GM13977 (cell line): Measurements from ENCODE around the gene MEI1.
"Not testable (repeated sequence)": the region's sequence is repeated elsewhere in the genome, so short reads cannot be mapped to it uniquely, and the experiment has no call there.

Experiments
- DNase-seq: peaks from one replicate; pipeline ENCODE4 v3.0.0; 2012; ENCODE audit warnings: low spot score
- in situ Hi-C: fragments of 300-500 bp; cut with MboI; formaldehyde crosslinking; loops from one replicate; pipeline ENCODE4 v1.12.0; 2022; ENCODE audit warnings: low sequenced_read_pairs, low pct_unique_long_range_greater_than_20kb, mixed read lengths, inconsistent platforms; ENCODE audit not compliant: unreplicated experiment
- TF ChIP-seq, protein P1 (sequence below): IDR thresholded peaks from 2 replicates; pipeline ENCODE4 v1.5.1; 2012; ENCODE audit warnings: mild to moderate bottlenecking, control low read depth; ENCODE audit not compliant: insufficient read depth; ENCODE audit errors: extremely low read depth, missing control alignments

MEI1 gene

DNA sequence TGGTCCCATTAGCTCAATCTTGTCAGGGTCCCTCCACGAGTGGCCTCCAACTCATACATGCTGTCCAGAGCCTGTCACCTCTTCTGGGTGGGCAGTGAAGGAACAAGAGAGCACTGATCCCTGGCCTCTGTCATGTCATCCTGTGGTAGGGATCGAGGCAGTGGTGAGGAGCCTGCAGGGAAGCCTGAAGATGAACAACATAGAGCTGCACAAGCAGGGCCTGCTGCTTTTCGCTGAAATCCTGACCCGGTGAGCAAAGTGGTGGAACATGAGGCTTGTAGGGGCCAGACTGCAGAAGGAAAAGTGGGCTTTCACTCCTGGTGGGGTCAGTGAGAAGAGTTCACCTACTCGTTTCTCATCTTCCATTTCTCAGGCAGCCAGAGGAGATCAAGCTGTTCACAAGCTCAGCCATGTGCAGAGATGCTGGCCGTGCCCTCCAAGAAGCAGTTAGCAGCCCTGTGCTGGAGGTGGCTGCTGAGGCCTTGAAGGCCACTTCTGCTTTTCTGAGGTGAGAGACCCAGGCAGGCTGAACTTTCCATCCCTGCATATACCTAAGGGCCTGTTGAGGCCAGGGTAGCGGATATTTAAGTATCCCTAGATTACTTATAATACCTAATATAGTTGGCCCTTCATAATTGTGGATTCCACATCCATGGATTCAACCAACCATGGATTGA is 32.9 kb downstream of the MEI1 start:
- in situ Hi-C loops: no loop called here

DNA sequence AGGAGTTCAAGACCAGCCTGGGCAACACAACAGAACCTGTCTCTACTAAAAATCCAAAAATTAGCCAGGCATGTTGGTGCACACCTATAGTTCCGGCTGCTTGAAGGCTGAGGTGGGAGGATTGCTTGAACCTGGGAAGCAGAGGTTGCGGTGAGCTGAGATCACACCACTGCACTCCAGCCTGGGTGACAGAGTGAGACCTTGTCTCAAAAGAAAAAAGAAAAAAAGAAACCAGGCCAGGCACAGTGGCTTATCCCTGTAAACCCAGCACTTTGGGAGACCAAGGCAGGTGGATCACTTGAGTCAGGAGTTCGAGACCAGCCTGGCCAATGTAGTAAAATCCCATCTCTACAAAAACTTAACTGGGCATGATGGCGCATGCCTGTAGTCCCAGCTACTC is 33.9 kb downstream of the MEI1 start:
- in situ Hi-C loops, DNase-seq: not testable (repeated sequence)

More for the DNA sequence above, 32.9 kb downstream of the MEI1 start:
- DNase-seq: peak; percentile 33
- TF ChIP-seq, protein P1, sequence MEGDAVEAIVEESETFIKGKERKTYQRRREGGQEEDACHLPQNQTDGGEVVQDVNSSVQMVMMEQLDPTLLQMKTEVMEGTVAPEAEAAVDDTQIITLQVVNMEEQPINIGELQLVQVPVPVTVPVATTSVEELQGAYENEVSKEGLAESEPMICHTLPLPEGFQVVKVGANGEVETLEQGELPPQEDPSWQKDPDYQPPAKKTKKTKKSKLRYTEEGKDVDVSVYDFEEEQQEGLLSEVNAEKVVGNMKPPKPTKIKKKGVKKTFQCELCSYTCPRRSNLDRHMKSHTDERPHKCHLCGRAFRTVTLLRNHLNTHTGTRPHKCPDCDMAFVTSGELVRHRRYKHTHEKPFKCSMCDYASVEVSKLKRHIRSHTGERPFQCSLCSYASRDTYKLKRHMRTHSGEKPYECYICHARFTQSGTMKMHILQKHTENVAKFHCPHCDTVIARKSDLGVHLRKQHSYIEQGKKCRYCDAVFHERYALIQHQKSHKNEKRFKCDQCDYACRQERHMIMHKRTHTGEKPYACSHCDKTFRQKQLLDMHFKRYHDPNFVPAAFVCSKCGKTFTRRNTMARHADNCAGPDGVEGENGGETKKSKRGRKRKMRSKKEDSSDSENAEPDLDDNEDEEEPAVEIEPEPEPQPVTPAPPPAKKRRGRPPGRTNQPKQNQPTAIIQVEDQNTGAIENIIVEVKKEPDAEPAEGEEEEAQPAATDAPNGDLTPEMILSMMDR: no peak

GRCh38 chr22:41739576-41739975 is 40.3 kb downstream of the MEI1 start:
- TF ChIP-seq, protein P1: no peak
- in situ Hi-C loops: no loop called here
- DNase-seq: no peak

GRCh38 chr22:41742918-41743317 is 43.6 kb downstream of the MEI1 start:
- TF ChIP-seq, protein P1: no peak
- DNase-seq: no peak
- in situ Hi-C loops: no loop called here

DNA sequence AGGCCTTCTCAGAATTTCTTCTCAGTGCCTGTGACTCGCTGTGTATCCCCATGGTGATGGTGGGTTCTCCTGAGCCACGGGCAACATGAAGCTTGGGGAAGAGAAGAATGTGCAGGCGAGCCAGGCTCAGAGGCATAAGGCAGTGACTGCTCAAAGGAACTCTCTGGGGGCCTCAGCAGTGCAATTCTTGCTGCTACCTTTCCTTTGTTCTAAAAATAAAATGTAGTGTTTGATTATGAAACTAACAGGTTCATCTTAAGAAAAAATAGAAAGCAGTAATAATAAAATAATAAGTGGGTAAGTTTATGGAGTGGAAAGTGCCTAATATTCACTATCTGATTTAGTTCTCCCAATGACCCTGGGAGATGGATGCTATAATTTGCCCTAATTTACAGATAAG is 46.7 kb downstream of the MEI1 start:
- DNase-seq: no peak
- in situ Hi-C loops: no loop called here
- TF ChIP-seq, protein P1: no peak

DNA sequence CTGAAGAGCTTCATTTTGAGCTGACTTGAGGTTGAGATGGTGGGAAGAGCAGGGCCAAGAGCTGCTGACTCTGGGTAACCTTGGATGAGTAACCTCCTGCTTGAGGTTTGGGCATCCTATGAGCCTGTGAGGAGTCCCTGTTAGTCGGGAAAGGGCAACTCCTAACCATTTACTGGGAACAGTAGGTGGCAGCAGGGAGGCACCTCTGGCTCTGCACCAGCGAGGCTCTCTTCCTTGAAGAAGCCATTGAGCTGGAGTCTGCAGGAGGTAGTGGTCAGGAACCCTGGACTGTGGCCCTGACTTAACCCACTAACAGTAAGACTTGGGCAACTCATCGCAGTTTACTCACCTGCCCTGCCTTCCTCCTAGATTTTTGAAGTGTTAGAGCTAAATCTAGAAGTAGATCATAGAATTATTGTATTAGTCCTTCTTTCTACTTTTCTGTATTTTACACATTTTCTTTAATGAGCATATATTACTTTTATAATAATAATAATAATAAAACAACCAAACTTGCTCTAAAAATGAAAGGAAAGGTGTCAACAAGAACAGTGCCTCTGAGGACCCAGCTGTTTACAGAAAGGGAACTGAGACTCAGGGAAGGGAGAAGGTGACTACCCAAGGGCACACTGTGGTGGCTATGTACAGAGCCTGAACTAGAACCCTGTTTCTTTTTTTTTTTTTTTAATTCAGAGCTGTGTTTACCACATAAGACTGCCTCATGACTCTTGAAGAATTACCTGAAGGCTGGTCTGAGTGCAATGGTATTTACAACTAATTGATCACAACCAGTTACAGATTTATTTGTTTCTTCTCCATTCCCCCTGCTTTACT is 47.5 kb downstream of the MEI1 start:
- in situ Hi-C loops: no loop called here
- TF ChIP-seq, protein P1: peak; percentile 78
- DNase-seq: peak; percentile 56
